SIG-M5 treated with dmso at 0.1 percent for 504 hours (cell line): ENCODE measurements around the gene SLC10A4.

Source experiments
- DNase-seq: peaks from one replicate; lab custom pipeline; 2025; ENCODE audit not compliant: unreplicated experiment; lab: John Stamatoyannopoulos, UW

Gene SLC10A4

GRCh38 chr4:48489683-48490011 lies 6.5 kb downstream of the SLC10A4 start:
- no peak for DNase-seq

GRCh38 chr4:48490012-48490679 lies 7.0 kb downstream of the SLC10A4 start, which contains the start of gene ZAR1:
Gene ZAR1, plus strand, starts transcription at chr4:48490252. Its CDS starts 40 bp downstream, at chr4:48490292.
- DNase-seq: no peak

- no peak for DNase-seq
Measured at GRCh38 chr4:48490680-48491513, 7.8 kb downstream of the SLC10A4 start.

GRCh38 chr4:48491514-48492176 lies 8.5 kb downstream of the SLC10A4 start:
- DNase-seq: no peak

GRCh38 chr4:48493452-48494100 lies 10.4 kb downstream of the SLC10A4 start:
- peak; percentile 38 for DNase-seq

GRCh38 chr4:48495941-48496340 lies 12.8 kb downstream of the SLC10A4 start:
- DNase-seq: no peak

GRCh38 chr4:48498895-48499294 lies 15.8 kb downstream of the SLC10A4 start:
- no peak for DNase-seq

- no peak for DNase-seq
Measured at GRCh38 chr4:48499551-48500066, 16.5 kb downstream of the SLC10A4 start.

GRCh38 chr4:48503233-48504025 lies 20.3 kb downstream of the SLC10A4 start:
- DNase-seq: no peak

- DNase-seq: no peak
Measured at GRCh38 chr4:48504026-48504330, 20.8 kb downstream of the SLC10A4 start.

GRCh38 chr4:48504352-48504751 lies 21.2 kb downstream of the SLC10A4 start:
- no peak for DNase-seq

- DNase-seq: no peak
Measured at GRCh38 chr4:48506716-48507115, 23.6 kb downstream of the SLC10A4 start.

- DNase-seq: no peak
Measured at GRCh38 chr4:48509543-48509942, 26.4 kb downstream of the SLC10A4 start.

GRCh38 chr4:48518143-48518542 lies 35.0 kb downstream of the SLC10A4 start:
- DNase-seq: no peak

- DNase-seq: no peak
Measured at GRCh38 chr4:48526406-48526805, 43.3 kb downstream of the SLC10A4 start.

- DNase-seq: no peak
Measured at GRCh38 chr4:48538358-48538757, 55.2 kb downstream of the SLC10A4 start.
